HFFc6 (cell line): ENCODE measurements around the gene SMIM35. TPM values are rescaled to one million over a fixed set of nuclear protein-coding genes. Genes with fewer than 3 reads are reported as not detected.

Experiments used
- DNase-seq: peaks from one replicate; pipeline ENCODE4 v3.0.0-alpha.2; 2018
- H3K27ac Mint-ChIP-seq: 2 replicates; pipeline ENCODE4 v1.8.0; 2020; ENCODE audit warnings: mild to moderate bottlenecking, mixed read lengths
- H3K27me3 Mint-ChIP-seq: 2 replicates; pipeline ENCODE4 v1.8.0; 2021; ENCODE audit warnings: mild to moderate bottlenecking, moderate library complexity, mixed read lengths; ENCODE audit not compliant: insufficient read depth
- H3K36me3 Mint-ChIP-seq: 2 replicates; pipeline ENCODE4 v1.8.0; 2021; ENCODE audit warnings: low read depth, mixed read lengths
- H3K4me1 Mint-ChIP-seq: 2 replicates; pipeline ENCODE4 v1.8.0; 2020; ENCODE audit warnings: low read depth, mixed read lengths
- H3K4me3 Mint-ChIP-seq: 2 replicates; pipeline ENCODE4 v1.8.0; 2020; ENCODE audit warnings: mild to moderate bottlenecking, moderate library complexity, mixed read lengths
- H3K9me3 Mint-ChIP-seq: 2 replicates; pipeline ENCODE4 v1.8.0; 2020; ENCODE audit warnings: mild to moderate bottlenecking, mixed read lengths
- CTCF ChIP-seq: fragments of 200-600 bp; sonication (generic); IDR thresholded peaks from 2 replicates; pipeline ENCODE4 v1.5.0; 2021; ENCODE audit warnings: antibody characterized with exemption, mild to moderate bottlenecking
- total RNA-seq, 6 experiments: library from RNA; stranded (reverse); fragmentation: NEBNext Ultra II Directional; extraction: Animal tissue kit (Norgen Biotek cat#: 25700); gene quantifications; 2 replicates in 1 of 6; 3 replicates in 5 of 6; pipeline ENCODE4 v1.2.3, GENCODE V29; 2021

SMIM35 gene
- total RNA-seq, 6 experiments from 2014 or later: not detected

GRCh38 chr11:118132385-118133151, 45.8 kb upstream of the SMIM35 start:
- DNase-seq: no peak
- TF ChIP-seq CTCF: no peak
- no peaks in the 10 kb centered on the region for H3K9me3 Mint-ChIP-seq
- no peaks in the 10 kb centered on the region for H3K36me3 Mint-ChIP-seq
- no peak overlapping the region for H3K27ac Mint-ChIP-seq
- no peak overlapping the region for H3K4me3 Mint-ChIP-seq
- peaks cover 38% of the 10 kb centered on the region for H3K27me3 Mint-ChIP-seq
- H3K4me1 Mint-ChIP-seq: no peaks in the 10 kb centered on the region

- no peak for TF ChIP-seq CTCF
- Mint-ChIP-seq H3K36me3 (no peaks in the 10 kb centered on the region), H3K27ac (no peak overlapping the region), H3K27me3 (peaks cover 37% of the 10 kb centered on the region), H3K4me3 (no peak overlapping the region), H3K9me3 (no peaks in the 10 kb centered on the region), H3K4me1 (no peaks in the 10 kb centered on the region)
- no peak for DNase-seq
Measured at GRCh38 chr11:118129471-118130172, 42.9 kb upstream of the SMIM35 start.

GRCh38 chr11:118128721-118129470, 42.1 kb upstream of the SMIM35 start:
- DNase-seq: no peak
- Mint-ChIP-seq H3K9me3 (no peaks in the 10 kb centered on the region), H3K27ac (no peak overlapping the region), H3K4me3 (no peak overlapping the region), H3K4me1 (no peaks in the 10 kb centered on the region), H3K36me3 (no peaks in the 10 kb centered on the region), H3K27me3 (peaks cover 31% of the 10 kb centered on the region)
- TF ChIP-seq CTCF: no peak

GRCh38 chr11:118128310-118128709, 41.5 kb upstream of the SMIM35 start:
- no peak for DNase-seq
- no peak overlapping the region for H3K27ac Mint-ChIP-seq

More at GRCh38 chr11:118128310-118128709, 41.5 kb upstream of the SMIM35 start:
- no peaks in the 10 kb centered on the region for H3K36me3 Mint-ChIP-seq
- H3K9me3 Mint-ChIP-seq: no peaks in the 10 kb centered on the region
- TF ChIP-seq CTCF: no peak
- H3K4me1 Mint-ChIP-seq: no peaks in the 10 kb centered on the region
- H3K27me3 Mint-ChIP-seq: peaks cover 28% of the 10 kb centered on the region
- no peak overlapping the region for H3K4me3 Mint-ChIP-seq
